Measurements from ENCODE around the gene CELSR1.
"Not testable (repeated sequence)": the region's sequence is repeated elsewhere in the genome, so short reads cannot be mapped to it uniquely, and the experiment has no call there.

Gene CELSR1

GRCh38 chr22:46511151-46512038, 26.0 kb downstream of the CELSR1 start:
- DNase-seq (ENCODE audit: low read depth in 2 of 2), result no peak

GRCh38 chr22:46509416-46510089, 27.9 kb downstream of the CELSR1 start:
- DNase-seq (ENCODE audit: low read depth in 2 of 2), result no peak

- DNase-seq (ENCODE audit: low read depth in 2 of 2), result no peak
Observed at GRCh38 chr22:46508491-46508999, 28.9 kb downstream of the CELSR1 start.

- DNase-seq (ENCODE audit: low read depth in 2 of 2), result no peak
Observed at GRCh38 chr22:46507451-46508425, 29.7 kb downstream of the CELSR1 start.

GRCh38 chr22:46504584-46504983, 32.8 kb downstream of the CELSR1 start:
- no peak for DNase-seq (ENCODE audit: low read depth in 2 of 2)

- no peak for DNase-seq (ENCODE audit: low read depth in 2 of 2)
Observed at GRCh38 chr22:46502440-46503175, 34.8 kb downstream of the CELSR1 start.

DNA sequence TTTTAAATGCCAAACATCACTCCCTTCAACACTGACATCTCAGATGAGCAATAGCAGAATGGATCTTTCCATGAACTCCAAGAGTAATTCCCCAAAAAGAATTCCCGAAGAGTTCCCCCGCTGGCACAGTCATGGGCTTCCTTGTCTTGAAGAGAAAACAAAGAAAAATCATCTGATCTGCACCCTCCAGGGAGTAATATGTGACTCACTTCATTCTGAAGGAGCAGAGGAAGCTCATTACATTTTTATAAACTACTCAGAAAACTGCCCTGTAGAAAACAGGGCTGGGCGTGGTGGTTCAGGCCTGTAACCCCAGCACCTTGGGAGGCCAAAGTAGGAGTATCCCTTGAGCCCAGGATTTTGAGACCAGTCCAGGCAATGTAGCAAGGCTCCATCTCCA, 35.7 kb downstream of the CELSR1 start:
- no peak for DNase-seq (ENCODE audit: low read depth in 2 of 2)

GRCh38 chr22:46501265-46501664, 36.2 kb downstream of the CELSR1 start:
- DNase-seq (ENCODE audit: low read depth in 2 of 2), result not testable (repeated sequence)

- no peak for DNase-seq (ENCODE audit: low read depth in 2 of 2)
Observed at GRCh38 chr22:46500201-46500600, 37.2 kb downstream of the CELSR1 start.

GRCh38 chr22:46499805-46500189, 37.6 kb downstream of the CELSR1 start:
- no peak for DNase-seq (ENCODE audit: low read depth in 2 of 2)

GRCh38 chr22:46491946-46492345, 45.5 kb downstream of the CELSR1 start:
- no peak for DNase-seq (ENCODE audit: low read depth in 2 of 2)

- no peak for DNase-seq (ENCODE audit: low read depth in 2 of 2)
Observed at GRCh38 chr22:46490538-46490937, 46.9 kb downstream of the CELSR1 start.

DNA sequence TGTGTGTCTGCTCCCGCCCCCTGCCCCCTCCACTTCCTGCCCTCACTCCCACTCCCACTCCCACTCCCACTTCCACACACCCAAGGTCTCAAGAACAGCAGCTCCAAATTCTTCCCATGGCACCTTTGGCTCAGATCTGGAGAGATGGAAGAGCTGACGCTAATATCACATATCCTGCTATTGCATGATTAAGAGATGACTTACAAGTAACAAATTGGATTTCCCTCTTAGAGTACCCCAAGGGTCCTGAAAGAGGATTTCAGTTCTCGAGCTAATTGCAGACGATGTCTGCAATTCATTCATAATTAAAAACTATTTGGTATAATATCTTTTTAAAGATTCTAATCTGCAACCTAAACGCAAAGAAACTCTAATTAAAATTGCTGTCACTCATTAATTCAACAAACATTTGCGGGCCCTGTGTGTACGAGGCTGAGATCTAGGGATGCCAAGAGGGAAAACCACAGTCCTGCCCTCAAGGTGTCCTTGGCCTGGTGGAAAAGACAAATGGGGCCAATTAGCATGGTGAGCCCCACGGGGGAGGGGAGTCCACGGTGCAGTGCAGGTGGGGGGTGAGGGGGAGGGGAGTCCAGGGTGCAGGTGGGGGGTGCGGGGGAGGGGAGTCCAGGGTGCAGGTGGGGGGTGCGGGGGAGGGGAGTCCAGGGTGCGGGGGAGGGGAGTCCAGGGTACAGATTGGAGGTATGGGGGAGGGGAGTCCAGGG, 50.3 kb downstream of the CELSR1 start:
- no peak for DNase-seq (ENCODE audit: low read depth in 2 of 2)

DNA sequence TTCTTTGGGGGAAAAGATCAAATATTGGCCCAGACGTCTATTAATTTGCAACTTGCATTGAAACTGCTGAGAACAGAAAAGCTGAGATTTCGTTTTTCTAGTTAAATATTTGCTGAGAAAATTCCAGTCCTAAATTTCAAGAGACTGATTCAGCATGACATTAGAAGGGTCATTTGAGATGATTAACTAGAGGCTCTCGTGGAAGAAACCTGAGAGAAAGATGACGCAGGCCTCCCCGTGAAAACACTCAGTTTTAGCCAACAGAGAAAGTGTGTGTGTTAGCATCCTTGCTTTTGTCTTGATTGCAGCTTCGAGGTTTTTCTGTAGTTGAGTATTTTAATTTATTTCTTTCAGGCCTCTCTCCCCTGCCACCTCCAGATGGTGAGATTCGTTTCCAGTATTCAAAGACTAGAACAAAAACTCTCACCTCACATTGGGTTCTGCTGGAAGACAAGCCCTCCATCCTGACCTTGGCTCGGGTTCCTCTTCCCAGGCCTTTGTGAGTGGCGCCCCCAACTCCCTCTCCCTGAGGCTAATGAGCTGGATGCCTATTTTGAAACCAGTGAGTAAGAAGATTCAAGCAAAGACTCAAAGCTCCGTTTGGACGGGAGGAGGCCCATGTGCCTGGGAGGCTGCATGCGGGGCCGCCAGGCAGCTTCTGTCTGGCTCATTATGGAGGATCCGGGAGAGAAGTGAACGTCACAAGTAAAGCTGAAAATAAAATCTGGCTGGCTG, 52.4 kb downstream of the CELSR1 start:
- DNase-seq (ENCODE audit: low read depth in 2 of 2), result no peak

GRCh38 chr22:46484156-46484860, 53.1 kb downstream of the CELSR1 start:
- DNase-seq (ENCODE audit: low read depth in 2 of 2), result no peak

DNA sequence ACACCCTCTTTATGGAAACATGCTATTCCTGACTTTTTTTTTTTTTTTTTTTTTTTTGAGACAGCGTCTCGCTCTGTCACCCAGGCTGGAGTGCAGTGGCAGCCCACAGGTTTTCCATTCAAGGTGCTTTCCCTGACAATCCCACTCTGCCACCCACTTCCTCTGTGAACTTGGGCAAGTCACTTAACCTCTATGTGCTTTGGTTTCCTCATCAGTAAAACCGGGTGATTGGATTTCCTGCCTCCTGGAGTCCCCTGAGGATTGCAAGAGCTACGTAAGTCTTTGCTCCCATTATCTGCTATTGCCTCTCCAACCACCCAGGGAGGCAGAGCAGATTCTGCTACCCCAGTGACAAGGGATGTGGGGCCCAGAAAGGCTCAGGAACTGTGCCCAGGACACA, 54.1 kb downstream of the CELSR1 start:
- no peak for DNase-seq (ENCODE audit: low read depth in 2 of 2)

DNA sequence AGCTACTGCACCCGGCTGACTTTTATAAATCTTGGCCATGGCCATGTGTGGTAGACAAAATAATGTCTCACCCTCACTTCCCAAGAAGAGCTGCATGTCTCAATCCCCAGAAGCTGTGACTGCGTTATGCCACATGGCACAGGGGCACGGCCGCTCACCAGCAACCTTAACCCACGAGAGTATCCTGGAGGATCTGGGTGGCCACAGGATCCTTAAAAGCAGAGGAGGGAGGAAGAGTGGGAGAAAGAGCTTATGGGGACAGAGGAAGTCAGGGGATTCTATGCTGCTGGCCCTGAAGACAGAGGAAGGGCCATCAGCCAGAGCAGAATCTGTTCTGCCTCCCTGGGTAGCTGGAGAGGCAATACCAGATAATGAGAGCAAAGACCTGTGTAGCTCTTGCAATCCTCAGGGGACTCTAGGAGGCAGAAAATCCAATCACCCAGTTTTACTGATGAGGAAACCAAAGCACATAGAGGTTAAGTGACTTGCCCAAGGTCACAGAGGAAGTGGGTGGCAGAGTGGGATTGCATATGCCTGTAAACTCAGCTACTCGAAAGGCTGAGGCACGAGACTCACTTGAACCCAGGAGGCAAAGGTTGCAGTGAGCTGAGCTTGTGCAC, 55.3 kb downstream of the CELSR1 start:
- DNase-seq (ENCODE audit: low read depth in 2 of 2), result no peak

DNA sequence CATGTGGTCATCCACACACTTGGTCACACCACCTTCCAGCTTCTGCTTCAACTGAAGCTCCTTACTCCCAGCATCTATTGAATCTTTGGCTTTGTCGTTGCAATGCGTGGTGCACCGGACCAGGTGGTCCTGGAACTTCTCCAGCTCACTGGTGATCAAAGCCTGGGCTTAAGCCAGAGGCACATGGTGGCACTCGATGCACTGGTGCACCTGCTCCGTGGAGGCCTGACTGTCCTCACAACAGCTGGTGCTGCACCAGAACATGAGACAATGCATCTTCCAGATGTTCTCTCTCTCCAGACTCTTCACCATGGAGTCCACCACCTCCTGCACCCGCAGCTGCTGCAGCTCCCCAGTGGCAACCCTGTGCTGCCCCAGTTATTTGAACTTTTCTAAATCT, 56.0 kb downstream of the CELSR1 start:
- no peak for DNase-seq (ENCODE audit: low read depth in 2 of 2)

GRCh38 chr22:46480396-46480795, 57.0 kb downstream of the CELSR1 start:
- DNase-seq (ENCODE audit: low read depth in 2 of 2), result no peak
